Measurements from ENCODE around the gene EIF5B. TPM values are rescaled to one million over a fixed set of nuclear protein-coding genes. Genes with fewer than 3 reads are reported as not detected.

The EIF5B gene
- total and polyA plus RNA-seq, 12 donors = 64.5 to 176 (median 91.8) TPM

DNA sequence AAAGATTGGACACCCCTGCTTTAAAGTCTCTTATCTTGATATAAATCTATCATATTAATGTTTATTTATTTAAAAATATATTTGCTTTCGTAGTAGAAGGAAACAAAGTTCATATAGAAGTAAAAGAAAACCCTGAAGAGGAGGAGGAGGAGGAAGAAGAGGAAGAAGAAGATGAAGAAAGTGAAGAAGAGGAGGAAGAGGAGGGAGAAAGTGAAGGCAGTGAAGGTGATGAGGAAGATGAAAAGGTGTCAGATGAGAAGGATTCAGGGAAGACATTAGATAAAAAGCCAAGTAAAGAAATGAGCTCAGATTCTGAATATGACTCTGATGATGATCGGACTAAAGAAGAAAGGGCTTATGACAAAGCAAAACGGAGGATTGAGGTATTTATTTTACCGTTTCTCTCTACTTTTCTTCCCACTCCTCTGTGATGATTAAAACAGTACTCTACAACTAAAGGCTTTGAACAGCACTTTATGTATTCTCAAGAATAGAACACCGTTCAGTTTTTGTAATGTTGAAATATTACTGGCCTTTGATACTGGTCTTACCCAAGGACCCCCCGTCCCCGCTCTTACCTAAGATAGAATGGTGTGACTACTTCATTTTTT is 39.2 kb downstream of the EIF5B start:
- TF ChIP-seq, protein P1, sequence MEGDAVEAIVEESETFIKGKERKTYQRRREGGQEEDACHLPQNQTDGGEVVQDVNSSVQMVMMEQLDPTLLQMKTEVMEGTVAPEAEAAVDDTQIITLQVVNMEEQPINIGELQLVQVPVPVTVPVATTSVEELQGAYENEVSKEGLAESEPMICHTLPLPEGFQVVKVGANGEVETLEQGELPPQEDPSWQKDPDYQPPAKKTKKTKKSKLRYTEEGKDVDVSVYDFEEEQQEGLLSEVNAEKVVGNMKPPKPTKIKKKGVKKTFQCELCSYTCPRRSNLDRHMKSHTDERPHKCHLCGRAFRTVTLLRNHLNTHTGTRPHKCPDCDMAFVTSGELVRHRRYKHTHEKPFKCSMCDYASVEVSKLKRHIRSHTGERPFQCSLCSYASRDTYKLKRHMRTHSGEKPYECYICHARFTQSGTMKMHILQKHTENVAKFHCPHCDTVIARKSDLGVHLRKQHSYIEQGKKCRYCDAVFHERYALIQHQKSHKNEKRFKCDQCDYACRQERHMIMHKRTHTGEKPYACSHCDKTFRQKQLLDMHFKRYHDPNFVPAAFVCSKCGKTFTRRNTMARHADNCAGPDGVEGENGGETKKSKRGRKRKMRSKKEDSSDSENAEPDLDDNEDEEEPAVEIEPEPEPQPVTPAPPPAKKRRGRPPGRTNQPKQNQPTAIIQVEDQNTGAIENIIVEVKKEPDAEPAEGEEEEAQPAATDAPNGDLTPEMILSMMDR (IDR thresholded peaks at IDR 0.05) = no peak
- intact Hi-C loops (cut with DNase I) = no loop called here
- H3K36me3 ChIP-seq = peaks cover 0 to 100% (median 57%) of the 10 kb centered on the region in 9 donors

DNA sequence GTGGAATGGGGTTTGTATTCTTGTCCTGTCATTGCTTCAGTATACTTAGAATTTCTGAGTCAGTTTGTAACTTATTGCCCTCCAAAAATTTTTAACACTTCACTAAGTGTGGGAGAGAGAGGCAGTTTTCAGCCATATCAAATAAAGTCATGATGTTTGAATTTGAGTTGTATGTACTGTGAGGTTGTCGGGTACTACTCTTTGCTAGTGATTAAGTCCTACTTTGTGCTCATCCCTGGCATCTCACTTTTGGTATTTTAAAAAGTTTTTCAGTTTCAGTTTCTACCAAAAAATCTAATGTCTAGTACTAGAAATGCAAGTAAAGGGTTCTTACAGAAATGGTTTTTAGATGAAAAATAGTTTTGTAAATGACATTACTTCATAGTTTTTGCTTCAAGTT is 40.7 kb downstream of the EIF5B start:
- 98 to 100% methylated on average over 1 of the region's 1 CpG for WGBS, 2 donors

More for the DNA sequence above, 39.2 kb downstream of the EIF5B start:
- no peak for DNase-seq
- WGBS, 2 donors = 95 to 96% methylated on average over 7 of the region's 7 CpGs
- ATAC-seq = no peak
- H3K9me3 ChIP-seq = peaks cover 0 to 15% (median 0%) of the 10 kb centered on the region in 11 donors
- no peak overlapping the region for H3K4me3 ChIP-seq
- no peak overlapping the region for H3K27ac ChIP-seq
- no peaks in the 10 kb centered on the region for H3K27me3 ChIP-seq
- H3K4me1 ChIP-seq = no peaks in the 10 kb centered on the region

DNA sequence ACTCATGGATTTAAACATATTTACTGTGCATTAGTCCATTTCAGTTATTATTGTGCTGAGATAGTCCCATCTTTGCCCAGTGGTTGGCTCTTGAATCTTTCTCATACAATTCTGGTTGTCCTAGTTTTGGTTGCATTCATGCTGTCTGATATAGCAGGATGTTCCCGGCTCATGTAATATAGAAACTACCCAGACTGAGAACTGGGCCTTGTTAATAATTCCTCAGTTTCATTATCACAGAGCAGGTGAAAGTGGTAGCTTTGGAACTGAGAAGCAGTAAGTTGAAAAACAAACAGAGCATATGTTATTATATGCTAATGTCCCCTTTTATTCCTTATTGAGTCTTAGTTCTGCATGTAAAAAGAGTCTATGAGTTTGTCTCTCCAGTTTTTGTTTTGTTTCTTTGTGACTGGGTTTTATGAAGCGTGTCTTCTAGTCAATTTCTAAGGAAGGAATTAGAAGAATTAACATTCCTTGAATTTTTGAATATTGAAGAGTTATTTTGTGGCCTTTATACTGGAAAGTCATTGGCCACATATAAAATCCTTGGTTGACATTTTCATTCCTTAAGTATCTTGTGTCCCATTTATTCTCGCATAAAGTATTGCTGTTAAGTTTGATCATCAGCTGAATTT is 43.3 kb downstream of the EIF5B start:
- DNase-seq (no peak), ATAC-seq (no peak)
- TF ChIP-seq, protein P1 (IDR thresholded peaks at IDR 0.05) = no peak
- Histone ChIP-seq H3K4me3 (no peak overlapping the region), H3K36me3 (peaks cover 0 to 100% (median 42%) of the 10 kb centered on the region in 9 donors), H3K27ac (no peak overlapping the region), H3K4me1 (no peaks in the 10 kb centered on the region), H3K27me3 (no peaks in the 10 kb centered on the region), H3K9me3 (peaks cover 0 to 12% (median 0%) of the 10 kb centered on the region in 11 donors)
- intact Hi-C loops (cut with DNase I) = no loop called here
- WGBS, 2 donors = 94 to 98% methylated on average over 3 of the region's 3 CpGs

More for the DNA sequence above, 40.7 kb downstream of the EIF5B start:
- Histone ChIP-seq H3K27ac (no peak overlapping the region), H3K27me3 (no peaks in the 10 kb centered on the region), H3K36me3 (peaks cover 0 to 100% (median 46%) of the 10 kb centered on the region in 9 donors), H3K9me3 (peaks cover 0 to 15% (median 0%) of the 10 kb centered on the region in 11 donors), H3K4me3 (no peak overlapping the region), H3K4me1 (no peaks in the 10 kb centered on the region)
- intact Hi-C loops (cut with DNase I) = no loop called here
- no peak for ATAC-seq
- no peak for DNase-seq
- TF ChIP-seq, protein P1 (IDR thresholded peaks at IDR 0.05) = no peak

DNA sequence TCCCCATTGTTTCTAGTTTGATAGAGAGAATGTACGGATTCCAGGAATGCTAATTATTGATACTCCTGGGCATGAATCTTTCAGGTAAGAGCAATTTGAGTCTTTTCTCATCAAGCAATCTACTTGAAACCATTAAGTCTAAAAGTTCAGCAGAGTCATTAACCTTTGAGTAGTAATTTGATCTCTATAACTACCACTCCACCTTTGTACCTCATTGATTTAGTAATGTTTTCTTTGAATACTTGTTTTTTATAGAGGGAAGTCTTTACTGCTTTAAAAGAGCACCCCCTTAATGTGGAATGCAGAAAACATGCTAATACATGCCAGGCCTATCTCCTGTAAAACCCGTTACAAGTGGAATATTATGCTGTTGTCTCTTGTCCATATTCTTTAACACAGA is 45.0 kb downstream of the EIF5B start:
- 98 to 100% methylated on average over 2 of the region's 2 CpGs for WGBS, 2 donors
- intact Hi-C loops (cut with DNase I) = no loop called here
- H3K4me1 ChIP-seq = no peaks in the 10 kb centered on the region

More for the DNA sequence above, 45.0 kb downstream of the EIF5B start:
- H3K27me3 ChIP-seq = no peaks in the 10 kb centered on the region
- DNase-seq = no peak
- peaks cover 0 to 93% (median 32%) of the 10 kb centered on the region in 9 donors for H3K36me3 ChIP-seq
- no peak overlapping the region for H3K27ac ChIP-seq
- no peak overlapping the region for H3K4me3 ChIP-seq
- no peak for ATAC-seq
- peaks cover 0 to 12% (median 0%) of the 10 kb centered on the region in 11 donors for H3K9me3 ChIP-seq
- TF ChIP-seq, protein P1 (IDR thresholded peaks at IDR 0.05) = no peak

All from heart right ventricle (tissue), 16 donors.